ENCODE data around the gene GPX4.

GPX4 gene, protein sequence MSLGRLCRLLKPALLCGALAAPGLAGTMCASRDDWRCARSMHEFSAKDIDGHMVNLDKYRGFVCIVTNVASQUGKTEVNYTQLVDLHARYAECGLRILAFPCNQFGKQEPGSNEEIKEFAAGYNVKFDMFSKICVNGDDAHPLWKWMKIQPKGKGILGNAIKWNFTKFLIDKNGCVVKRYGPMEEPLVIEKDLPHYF

DNA sequence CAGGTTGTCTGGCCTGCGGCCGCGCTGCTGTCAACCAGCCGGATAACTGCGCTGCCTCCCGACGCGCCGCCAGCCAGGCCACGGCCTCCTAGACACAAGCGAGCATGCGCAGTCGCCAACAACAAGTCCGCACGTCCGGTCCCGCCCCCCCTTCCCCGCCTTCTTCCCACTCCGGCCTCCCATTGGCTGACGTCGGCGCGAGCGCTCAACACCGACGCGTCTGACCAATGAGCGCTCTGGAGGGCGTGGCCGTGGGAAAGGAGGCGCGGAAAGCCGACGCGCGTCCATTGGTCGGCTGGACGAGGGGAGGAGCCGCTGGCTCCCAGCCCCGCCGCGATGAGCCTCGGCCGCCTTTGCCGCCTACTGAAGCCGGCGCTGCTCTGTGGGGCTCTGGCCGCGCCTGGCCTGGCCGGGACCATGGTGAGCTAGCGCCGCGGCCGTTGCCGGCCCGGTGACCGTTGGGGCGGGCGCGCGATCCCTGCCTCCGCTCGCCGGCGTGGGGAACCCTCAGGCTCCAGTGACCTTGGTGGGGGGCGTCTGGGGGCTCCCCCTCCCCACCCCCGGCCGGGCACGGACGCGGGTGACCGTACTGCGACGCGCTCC is at the start of gene GPX4:
GPX4 (plus strand) TSS at position 287 of the 603 bp plus-strand sequence; CDS start at position 337, 50 bp downstream.
- peak; percentile 100 for DNase-seq

DNA sequence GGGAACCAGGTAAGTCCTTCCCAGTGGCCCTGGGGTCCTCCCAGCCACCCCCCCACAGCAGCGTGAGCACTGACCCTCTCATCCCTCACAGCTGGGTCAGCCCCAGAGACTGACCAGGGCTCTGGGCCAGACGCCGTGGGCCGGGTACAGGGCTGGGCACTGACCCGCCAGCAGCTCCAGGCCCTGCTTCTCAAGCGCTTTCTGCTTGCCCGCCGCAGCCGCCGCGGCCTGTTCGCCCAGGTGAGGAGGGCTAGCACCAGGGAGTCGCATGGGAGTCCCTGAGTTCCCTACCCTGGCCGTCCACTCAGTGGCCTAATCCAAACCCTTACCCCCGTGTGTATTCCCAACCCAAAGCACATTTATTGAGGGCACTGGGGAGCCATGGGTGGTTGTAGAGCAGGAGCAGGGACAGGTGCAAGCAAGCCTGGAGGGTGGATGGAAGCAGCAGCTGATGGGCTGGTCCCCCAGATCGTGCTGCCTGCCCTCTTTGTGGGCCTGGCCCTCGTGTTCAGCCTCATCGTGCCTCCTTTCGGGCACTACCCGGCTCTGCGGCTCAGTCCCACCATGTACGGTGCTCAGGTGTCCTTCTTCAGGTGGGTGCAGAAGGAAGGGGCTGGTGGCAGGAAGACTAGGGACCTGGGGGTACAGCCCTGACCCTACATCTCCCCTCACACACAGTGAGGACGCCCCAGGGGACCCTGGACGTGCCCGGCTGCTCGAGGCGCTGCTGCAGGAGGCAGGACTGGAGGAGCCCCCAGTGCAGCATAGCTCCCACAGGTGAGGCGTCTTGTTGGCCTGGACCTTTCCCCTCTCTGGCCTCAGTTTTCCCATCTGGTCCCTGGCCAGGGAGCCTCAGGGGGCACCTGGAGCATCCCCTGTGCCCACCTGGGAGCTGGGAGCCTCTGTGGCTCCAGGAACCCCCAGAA is 49.4 kb upstream of the GPX4 start:
- DNase-seq, result no peak

DNA sequence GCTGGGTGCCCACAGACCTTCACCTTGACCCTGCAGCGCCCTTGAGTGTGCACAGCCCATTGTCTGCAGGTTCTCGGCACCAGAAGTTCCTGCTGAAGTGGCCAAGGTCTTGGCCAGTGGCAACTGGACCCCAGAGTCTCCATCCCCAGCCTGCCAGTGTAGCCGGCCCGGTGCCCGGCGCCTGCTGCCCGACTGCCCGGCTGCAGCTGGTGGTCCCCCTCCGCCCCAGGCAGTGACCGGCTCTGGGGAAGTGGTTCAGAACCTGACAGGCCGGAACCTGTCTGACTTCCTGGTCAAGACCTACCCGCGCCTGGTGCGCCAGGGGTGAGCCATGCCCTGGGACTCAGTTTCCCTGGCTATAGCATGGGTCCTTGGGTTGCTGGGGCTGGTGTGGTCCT is 48.8 kb upstream of the GPX4 start:
- DNase-seq, result no peak

DNA sequence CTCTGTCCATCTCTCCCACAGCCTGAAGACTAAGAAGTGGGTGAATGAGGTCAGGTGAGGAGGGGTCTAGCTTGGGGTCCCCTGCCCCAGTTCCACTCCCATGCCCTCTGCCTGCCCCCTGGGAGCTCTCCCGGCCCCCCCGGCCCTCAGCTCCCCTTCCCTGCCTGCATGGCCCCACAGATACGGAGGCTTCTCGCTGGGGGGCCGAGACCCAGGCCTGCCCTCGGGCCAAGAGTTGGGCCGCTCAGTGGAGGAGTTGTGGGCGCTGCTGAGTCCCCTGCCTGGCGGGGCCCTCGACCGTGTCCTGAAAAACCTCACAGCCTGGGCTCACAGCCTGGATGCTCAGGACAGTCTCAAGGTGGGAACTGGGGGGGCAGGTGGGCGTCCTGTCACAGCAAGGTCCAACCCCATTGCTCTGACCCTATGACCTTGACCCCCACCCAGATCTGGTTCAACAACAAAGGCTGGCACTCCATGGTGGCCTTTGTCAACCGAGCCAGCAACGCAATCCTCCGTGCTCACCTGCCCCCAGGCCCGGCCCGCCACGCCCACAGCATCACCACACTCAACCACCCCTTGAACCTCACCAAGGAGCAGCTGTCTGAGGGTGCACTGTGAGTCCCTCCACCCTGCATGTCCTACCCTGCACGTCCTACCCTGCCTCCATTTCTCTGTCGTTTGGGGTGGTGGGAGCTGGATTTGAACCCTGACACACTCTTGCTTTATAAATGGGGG is 47.7 kb upstream of the GPX4 start:
- DNase-seq, result no peak

DNA sequence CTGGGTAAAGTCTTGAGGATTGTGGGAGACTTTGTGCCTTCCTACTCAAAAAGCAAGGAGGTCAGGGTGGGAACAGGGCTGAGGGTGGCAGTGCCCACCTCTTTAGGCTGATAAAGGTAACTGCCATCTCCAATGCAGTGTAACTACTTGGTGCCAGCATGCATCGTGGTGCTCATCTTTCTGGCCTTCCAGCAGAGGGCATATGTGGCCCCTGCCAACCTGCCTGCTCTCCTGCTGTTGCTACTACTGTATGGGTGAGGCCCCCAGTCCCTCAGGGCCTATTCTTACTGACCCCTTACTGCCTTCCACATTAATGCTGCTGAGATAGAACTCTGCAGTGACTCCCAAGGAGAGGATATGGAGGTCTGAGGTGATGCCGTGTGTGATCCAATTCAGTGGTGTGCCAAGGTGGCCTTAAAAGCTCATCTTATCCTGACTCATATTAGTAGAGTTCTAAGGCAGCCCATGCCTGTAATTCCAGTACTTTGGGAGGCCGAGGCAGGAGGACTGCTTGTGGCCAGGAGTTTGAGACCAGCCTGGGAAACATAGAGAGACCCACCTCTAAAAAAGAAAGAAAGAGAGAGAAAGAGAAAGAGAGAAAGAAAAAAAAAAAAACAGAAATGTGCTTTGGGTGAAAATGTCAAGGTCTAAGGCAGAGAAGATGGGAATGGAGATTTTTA is 46.5 kb upstream of the GPX4 start:
- peak; percentile 62 to 82 (median 80) for DNase-seq

GRCh38 chr19:1058112-1058511 is 45.7 kb upstream of the GPX4 start:
- no peak for DNase-seq

- DNase-seq, result no peak
Observed at GRCh38 chr19:1060689-1061088, 43.1 kb upstream of the GPX4 start.

DNA sequence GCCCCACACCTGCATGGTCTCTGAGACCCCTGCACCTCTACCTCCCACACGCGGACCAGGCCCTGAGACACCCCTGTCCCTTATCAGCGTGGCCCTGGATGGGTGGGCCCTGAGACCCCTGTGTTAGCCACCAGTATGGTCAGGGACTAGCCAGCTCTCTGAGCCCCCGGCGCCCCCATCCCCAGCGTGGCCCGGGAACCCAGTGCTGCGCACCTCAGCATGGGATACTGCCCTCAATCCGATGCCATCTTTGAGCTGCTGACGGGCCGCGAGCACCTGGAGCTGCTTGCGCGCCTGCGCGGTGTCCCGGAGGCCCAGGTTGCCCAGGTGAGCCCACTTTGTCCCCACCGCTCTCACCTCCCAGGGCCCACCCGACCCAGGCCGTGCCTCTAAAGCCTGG is 41.8 kb upstream of the GPX4 start:
- DNase-seq, result no peak

DNA sequence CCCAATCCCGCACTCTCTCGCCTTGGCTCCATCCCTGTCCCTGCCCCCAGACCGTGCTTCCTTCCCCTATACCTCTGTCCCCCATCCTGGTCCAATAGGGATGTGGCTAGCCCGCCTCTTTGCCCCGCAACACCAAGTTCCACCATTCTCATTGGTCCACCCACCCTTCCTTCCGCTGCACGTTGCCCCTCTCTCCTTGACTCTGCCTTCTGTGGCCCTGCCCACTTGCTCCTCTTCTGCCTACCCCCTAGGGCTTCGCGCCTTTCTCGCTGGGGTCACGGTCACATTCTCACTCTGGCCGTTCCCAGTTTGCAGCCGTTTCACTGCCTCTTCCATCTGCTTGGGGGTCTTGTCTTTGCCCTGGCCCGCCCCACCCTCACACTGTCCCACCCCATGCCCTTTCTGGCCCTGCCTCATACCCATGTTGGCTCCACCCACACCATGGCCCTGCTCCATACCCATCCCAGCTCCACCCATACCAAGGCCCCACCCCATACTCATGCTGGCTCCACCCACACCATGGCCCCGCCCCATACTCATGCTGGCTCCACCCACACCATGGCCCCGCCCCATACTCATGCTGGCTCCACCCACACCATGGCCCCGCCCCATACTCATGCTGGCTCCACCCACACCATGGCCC is 41.3 kb upstream of the GPX4 start:
- DNase-seq, result no peak

- DNase-seq, result no peak
Observed at GRCh38 chr19:1063030-1063908, 40.5 kb upstream of the GPX4 start.

- DNase-seq, result no peak
Observed at GRCh38 chr19:1063909-1064660, 39.7 kb upstream of the GPX4 start.

DNA sequence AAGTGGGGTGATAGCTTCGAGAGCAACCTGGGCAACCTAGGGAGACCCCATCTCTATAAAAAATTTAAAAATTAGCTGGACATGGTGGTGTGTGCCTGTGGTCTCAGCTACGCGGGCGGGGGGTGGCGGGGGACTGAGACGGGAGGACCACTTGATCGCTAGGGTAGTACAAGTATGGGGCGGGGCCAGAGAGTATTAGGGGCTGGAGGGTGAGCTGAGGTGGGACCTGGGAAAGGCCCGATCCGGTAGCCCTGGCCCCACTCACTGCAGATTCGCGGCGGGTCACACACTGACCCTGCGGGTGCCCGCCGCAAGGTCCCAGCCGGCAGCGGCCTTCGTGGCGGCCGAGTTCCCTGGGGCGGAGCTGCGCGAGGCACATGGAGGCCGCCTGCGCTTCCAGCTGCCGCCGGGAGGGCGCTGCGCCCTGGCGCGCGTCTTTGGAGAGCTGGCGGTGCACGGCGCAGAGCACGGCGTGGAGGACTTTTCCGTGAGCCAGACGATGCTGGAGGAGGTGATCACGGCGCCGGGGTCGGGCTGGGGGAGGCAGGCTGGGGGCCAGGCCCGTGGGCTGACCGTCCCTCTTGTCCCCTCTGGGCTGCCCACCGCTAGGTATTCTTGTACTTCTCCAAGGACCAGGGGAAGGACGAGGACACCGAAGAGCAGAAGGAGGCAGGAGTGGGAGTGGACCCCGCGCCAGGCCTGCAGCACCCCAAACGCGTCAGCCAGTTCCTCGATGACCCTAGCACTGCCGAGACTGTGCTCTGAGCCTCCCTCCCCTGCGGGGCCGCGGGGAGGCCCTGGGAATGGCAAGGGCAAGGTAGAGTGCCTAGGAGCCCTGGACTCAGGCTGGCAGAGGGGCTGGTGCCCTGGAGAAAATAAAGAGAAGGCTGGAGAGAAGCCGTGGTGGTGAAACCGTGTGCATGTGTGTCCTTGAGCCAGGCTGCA is 38.9 kb upstream of the GPX4 start:
- DNase-seq, result peak; percentile 44 to 49 (median 46)

- no peak for DNase-seq
Observed at GRCh38 chr19:1065606-1066109, 38.1 kb upstream of the GPX4 start.

DNA sequence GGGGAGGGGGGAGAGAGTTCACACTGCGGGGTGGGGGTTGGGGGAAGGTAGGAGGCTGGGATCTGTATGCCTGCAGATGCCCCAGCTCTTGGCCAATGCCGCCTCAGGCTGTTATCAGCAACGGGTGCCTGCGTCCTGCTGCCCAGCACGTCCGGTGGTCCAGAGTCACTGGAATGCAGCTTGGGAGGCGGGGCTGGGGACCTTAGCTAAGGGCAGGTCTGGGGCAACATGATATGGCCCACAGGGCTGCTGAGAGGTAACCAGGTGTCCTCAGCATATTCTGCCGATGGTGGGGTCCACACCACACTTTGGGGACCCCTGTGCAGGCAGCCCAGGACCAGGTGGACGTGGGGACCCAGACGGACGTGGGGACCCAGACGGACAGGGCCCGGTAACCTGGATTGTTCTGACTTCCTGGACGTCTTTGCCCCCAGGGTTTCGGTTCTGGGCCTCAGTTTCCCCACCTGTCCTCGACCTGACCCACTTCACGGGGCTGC is 37.5 kb upstream of the GPX4 start:
- no peak for DNase-seq

GRCh38 chr19:1066748-1067340 is 37.0 kb upstream of the GPX4 start, which contains the start of gene ARHGAP45:
Gene ARHGAP45, plus strand, starts transcription at chr19:1067167. Its CDS starts 239 bp downstream, at chr19:1067406.
- DNase-seq, result peak in 2 of 3 experiments; percentile 46 to 56

DNA sequence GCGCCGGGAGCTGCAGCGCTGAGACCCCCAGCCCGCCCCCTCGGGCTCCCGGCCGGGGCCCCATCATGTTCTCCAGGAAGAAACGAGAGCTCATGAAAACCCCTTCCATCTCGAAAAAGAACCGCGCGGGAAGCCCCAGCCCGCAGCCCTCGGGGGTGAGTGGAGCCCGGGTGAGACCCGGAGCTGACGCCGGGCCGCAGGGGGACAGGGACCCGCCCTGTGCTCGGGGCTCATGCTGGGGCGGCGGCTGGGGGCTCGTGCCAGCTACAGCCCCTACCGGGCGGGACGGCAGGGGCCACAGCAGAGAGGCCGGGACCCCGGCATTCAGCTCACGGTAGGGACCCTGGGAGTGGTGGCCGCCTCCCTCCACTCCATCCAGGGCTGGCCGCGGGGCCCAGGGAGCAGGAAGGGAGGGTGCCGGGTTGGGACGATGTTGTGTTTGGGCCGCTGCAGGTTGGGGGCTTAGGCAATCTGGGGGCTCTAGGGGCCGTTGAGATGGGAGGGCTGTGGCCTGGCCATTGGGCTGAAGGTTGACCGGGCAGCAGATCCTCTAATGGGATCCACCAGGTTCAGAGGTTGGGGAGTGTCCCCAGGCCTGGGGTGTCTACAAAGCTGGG is 36.3 kb upstream of the GPX4 start:
- no peak for DNase-seq

Data from NCI-H1417 (cell line).